GM18499 (cell line): ENCODE measurements around the gene ULBP2.
"Not testable (repeated sequence)": the region's sequence is repeated elsewhere in the genome, so short reads cannot be mapped to it uniquely, and the experiment has no call there.

ENCODE experiments used
- ATAC-seq: cut with Tn5 transposase; IDR thresholded peaks from one replicate; pipeline ENCODE4 v1.9.1; 2021; ENCODE audit warnings: moderate number of reproducible peaks; ENCODE audit not compliant: insufficient read depth, unreplicated experiment

ULBP2 gene

DNA sequence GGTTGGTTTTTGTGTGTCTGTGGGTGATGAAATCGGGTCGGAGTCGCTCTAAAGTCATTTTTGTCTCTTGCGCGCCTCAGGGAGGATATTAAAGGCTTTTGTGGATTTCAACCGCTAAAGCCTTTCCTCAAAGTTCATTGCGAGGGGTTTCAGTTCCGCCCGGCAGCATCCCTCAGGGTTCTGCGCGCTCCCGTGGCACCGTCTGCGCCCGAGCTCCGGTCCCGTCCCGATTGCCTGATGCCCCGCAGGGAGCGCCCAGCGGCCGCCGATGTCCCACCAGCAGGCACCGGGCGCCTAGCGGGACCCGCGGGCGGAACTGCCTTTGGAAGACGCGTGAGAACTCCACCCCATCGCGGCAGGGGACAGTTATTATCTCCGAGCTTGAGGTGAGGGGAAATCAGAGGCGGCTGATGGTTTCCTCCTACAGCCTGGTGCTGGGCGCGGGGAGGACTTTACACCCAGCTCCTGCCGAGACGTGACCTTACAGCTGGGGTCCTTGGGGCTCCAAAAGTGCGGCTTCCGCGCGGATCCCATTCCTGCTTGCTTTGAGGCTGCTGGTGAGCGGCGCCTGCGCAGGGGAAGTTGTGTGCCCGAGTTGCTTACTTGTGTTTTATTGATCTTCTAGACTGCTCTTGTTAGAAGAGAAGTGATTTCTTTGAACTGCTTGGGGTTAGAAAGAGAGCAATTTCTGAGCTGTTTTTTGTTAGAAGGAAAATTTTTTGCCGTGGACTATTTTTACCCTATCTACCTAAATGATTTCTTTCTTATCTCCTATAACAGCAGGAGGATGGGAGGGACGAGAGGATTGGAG lies 49.1 kb downstream of the ULBP2 start:
- ATAC-seq = no peak

DNA sequence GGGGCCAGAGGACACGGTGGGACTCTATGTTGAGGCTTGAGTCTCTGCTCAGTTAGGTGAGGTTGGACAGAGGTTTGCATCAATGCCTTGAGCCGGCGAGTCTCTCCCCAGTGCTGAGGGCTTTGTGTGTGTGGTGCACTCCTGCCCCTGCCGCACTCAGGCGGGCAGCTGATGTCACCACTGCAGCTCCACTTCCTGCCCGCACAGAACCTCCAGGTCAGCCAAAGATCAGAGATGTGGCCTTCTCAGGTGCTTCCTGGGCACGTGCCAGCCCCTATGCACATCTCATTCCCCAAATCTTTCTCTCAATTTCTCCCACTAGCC lies 49.6 kb downstream of the ULBP2 start:
- not testable (repeated sequence) for ATAC-seq

DNA sequence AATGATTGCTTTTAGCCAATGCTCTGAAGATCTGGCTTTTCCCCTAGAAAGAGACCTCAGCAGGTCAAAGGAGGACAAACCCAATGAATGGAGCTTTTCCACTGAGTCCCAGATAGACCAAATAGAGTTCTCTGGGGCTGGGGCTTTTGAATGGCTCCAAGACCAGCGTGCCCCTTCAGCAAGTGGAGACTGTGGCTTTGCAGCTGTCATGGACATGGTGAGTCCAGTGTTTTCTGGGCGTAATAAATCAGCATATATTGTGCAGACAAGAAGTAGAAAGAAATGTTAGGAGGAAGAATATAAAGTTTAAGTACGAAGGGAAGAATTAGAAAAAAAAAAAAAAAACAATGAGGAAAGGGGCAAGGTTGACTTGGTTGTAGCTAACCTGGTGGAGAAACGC lies 50.0 kb downstream of the ULBP2 start:
- ATAC-seq = no peak

DNA sequence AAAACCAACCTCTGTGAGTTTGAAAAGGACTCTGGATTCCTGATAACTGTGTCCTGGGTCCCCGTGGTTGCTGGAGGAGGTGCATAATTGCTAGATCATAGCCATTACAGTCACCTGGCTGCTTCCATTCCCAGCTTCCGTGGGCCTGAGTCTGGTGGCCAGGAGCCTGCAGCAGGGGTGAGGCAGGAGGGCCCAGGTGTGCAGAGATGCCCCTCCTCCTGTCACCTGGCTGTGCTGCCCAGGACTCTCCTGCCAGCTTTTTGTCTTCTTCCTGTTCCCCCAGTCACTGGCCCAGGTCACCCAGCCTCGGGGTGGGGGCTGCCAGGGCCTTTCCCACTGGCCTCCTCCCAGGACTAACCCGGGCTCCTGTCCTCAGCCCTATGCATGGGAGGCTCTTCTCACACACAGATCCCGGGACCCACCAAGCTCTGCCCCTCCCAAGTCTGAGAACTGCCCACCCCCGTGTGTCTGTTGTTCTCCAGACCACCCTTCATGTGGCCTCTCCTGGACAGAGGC lies 53.5 kb downstream of the ULBP2 start:
- no peak for ATAC-seq

DNA sequence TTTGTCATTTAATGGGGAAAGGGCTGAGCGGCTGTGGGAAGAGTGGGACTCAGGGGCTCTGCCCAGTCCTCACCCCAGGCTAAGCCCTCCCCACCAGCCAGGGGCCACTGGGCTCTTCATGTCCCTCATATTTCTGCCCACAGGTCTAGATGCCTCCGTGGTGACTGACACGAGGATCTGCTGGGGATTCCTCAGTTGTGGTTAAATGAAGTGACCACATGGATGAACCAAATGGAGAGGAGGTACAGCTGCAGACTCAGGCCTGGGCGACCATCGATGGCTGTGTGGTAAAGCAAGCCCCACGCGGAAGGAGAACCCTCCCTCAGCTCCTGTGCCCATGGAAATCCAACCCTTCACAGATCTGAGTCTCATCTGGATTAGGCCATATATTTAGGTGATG lies 54.2 kb downstream of the ULBP2 start:
- ATAC-seq = no peak
